Fibroblast of skin of abdomen (primary cell): ENCODE data around the gene MAP7.
A peak's percentile ranks its signal among the peaks of the same experiment; 100 is the strongest.

Experiments
- DNase-seq: peaks from one replicate; pipeline ENCODE4 v3.0.0-alpha.2; 2013

The MAP7 gene

GRCh38 chr6:136371959-136372358 is 178.3 kb downstream of the MAP7 start:
- DNase-seq = peak; percentile 14

- DNase-seq = no peak
These were observed 179.1 kb downstream of the MAP7 start for GRCh38 chr6:136370988-136371728.

- no peak for DNase-seq
These were observed 184.4 kb downstream of the MAP7 start for GRCh38 chr6:136365776-136366354.

GRCh38 chr6:136362421-136363356 is 187.5 kb downstream of the MAP7 start:
- DNase-seq = no peak

- DNase-seq = no peak
These were observed 188.4 kb downstream of the MAP7 start for GRCh38 chr6:136361787-136362186.

GRCh38 chr6:136360783-136361182 is 189.4 kb downstream of the MAP7 start:
- DNase-seq = no peak

GRCh38 chr6:136359851-136360250 is 190.4 kb downstream of the MAP7 start:
- DNase-seq = no peak

GRCh38 chr6:136351518-136352110 is 198.6 kb downstream of the MAP7 start:
- DNase-seq = no peak

- DNase-seq = no peak
These were observed 199.3 kb downstream of the MAP7 start for GRCh38 chr6:136350914-136351313.

GRCh38 chr6:136347847-136348246 is 202.4 kb downstream of the MAP7 start:
- no peak for DNase-seq

- no peak for DNase-seq
These were observed 205.1 kb downstream of the MAP7 start for GRCh38 chr6:136345145-136345544.

- DNase-seq = peak; percentile 94
These were observed 205.8 kb downstream of the MAP7 start for GRCh38 chr6:136344420-136344819.

- DNase-seq = no peak
These were observed 206.5 kb downstream of the MAP7 start for GRCh38 chr6:136343700-136344099.

GRCh38 chr6:136343275-136343674 is 206.9 kb downstream of the MAP7 start:
- no peak for DNase-seq

GRCh38 chr6:136341967-136342366 is 208.3 kb downstream of the MAP7 start:
- no peak for DNase-seq

- DNase-seq = no peak
These were observed 208.9 kb downstream of the MAP7 start for GRCh38 chr6:136341367-136341766.

GRCh38 chr6:136338486-136338885 is 211.7 kb downstream of the MAP7 start:
- no peak for DNase-seq

GRCh38 chr6:136337606-136338005 is 212.6 kb downstream of the MAP7 start:
- no peak for DNase-seq

GRCh38 chr6:136337121-136337520 is 213.1 kb downstream of the MAP7 start:
- no peak for DNase-seq

- no peak for DNase-seq
These were observed 214.4 kb downstream of the MAP7 start for GRCh38 chr6:136335736-136336363.

- DNase-seq = no peak
These were observed 215.4 kb downstream of the MAP7 start for GRCh38 chr6:136334853-136335252.

GRCh38 chr6:136334465-136334846 is 215.8 kb downstream of the MAP7 start:
- DNase-seq = no peak
